ENCODE data around the gene SLC44A5.
"Not testable (repeated sequence)": the region's sequence is repeated elsewhere in the genome, so short reads cannot be mapped to it uniquely, and the experiment has no call there.

DNA sequence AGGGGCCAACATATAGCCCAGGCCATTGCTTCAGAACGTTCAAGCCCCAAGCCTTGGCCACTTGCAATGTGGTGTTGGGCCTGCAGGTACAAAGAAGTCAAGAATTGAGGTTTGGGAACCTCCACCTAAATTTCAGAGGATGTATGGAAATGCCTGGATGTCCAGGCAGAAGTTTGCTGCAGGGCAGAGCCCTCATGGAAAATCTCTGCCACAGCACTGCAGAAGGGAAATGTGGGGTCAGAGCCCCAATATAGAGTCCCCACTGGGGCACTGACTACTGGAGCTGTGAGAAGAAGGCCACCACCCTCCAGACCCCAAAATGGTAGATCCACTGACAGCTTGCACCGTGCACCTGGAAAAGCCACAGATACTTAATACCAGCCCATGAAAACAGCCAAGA lies 36.3 kb upstream of the SLC44A5 start:
- TF ChIP-seq POLR2A, POLR2AphosphoS5 (IDR thresholded peaks at IDR 0.05): not testable (repeated sequence)
- TF ChIP-seq, protein P1, sequence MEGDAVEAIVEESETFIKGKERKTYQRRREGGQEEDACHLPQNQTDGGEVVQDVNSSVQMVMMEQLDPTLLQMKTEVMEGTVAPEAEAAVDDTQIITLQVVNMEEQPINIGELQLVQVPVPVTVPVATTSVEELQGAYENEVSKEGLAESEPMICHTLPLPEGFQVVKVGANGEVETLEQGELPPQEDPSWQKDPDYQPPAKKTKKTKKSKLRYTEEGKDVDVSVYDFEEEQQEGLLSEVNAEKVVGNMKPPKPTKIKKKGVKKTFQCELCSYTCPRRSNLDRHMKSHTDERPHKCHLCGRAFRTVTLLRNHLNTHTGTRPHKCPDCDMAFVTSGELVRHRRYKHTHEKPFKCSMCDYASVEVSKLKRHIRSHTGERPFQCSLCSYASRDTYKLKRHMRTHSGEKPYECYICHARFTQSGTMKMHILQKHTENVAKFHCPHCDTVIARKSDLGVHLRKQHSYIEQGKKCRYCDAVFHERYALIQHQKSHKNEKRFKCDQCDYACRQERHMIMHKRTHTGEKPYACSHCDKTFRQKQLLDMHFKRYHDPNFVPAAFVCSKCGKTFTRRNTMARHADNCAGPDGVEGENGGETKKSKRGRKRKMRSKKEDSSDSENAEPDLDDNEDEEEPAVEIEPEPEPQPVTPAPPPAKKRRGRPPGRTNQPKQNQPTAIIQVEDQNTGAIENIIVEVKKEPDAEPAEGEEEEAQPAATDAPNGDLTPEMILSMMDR (IDR thresholded peaks at IDR 0.05) = not testable (repeated sequence)

Data from breast epithelium (tissue), 3 donors.